ENCODE data around the gene TMEM250.
"Not testable (repeated sequence)": the region's sequence is repeated elsewhere in the genome, so short reads cannot be mapped to it uniquely, and the experiment has no call there.

The TMEM250 gene

DNA sequence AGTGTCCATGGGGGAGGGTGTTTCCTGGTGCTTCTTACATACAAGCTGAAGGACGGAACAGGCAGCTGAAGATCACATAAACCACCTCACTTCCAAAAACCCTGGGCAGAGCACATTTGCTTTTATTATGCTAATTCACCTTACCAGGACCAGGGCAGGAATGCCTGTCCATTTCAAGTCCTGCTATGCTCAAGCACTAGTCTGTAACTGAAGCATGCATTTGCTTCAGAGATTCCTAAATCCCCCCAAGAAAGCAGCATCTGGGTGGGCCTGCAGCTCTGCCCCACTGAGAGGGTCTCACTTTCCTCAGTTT lies 14.2 kb downstream of the TMEM250 start:
- intact Hi-C loops (cut with DNase I): no loop called here
- no peak for DNase-seq

DNA sequence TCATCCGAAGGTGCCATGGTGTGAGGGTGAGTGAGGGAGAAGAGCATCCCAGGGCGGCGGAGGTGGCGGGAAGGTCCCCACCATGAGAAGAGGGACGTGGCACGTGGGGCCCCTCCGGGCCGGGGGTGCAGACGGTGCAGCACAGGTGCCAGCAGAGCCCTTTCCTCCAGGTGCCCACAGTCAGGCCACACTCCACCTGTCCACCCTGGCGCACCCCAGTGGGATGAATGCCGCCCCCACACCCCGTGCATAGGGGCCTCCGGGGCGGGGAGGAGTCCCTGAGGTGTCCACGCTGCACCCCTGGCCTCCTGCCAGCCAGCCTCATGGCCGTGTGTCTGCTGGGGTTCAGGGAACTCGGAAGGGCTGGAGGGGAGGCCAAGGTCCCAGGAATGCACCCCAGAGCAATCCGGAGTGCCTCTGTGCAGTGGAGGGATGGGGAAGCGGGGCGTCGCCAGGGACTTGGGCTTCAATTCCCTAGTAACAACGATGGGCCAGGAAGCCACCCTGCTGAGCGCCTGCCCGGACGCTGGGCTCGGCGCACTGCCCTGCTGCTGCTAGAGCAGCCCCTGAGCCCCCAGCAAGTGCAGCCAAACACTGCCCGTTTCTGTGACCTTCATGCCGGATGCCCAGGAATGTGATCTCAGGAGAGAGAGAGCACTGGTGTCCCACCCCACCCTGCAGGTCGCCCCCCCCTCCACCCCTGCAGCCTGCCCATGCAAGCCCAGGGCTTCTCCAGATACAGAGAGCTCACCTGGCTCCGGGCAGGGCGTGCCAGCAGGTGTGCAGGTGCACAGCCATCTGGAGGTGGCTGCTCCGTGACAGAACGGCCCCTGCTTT lies 14.8 kb downstream of the TMEM250 start:
- no peak for DNase-seq
- intact Hi-C loops (cut with DNase I): no loop called here

DNA sequence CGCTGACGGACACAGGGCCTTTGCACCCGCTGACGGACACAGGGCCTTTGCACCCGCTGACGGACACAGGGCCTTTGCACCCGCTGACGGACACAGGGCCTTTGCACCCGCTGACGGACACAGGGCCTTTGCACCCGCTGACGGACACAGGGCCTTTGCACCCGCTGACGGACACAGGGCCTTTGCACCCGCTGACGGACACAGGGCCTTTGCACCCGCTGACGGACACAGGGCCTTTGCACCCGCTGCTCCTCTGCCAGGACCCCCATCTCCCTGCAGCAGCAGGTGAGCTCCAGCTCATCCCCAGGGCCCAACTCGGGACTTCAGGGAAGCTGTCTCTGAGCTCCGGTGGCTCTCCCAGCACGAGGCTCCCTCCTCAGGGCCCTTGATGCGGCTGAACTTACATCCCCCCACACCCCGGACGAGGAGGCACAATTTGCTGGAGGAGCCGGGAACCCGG lies 17.0 kb downstream of the TMEM250 start:
- DNase-seq; intact Hi-C loops (cut with DNase I): not testable (repeated sequence)

DNA sequence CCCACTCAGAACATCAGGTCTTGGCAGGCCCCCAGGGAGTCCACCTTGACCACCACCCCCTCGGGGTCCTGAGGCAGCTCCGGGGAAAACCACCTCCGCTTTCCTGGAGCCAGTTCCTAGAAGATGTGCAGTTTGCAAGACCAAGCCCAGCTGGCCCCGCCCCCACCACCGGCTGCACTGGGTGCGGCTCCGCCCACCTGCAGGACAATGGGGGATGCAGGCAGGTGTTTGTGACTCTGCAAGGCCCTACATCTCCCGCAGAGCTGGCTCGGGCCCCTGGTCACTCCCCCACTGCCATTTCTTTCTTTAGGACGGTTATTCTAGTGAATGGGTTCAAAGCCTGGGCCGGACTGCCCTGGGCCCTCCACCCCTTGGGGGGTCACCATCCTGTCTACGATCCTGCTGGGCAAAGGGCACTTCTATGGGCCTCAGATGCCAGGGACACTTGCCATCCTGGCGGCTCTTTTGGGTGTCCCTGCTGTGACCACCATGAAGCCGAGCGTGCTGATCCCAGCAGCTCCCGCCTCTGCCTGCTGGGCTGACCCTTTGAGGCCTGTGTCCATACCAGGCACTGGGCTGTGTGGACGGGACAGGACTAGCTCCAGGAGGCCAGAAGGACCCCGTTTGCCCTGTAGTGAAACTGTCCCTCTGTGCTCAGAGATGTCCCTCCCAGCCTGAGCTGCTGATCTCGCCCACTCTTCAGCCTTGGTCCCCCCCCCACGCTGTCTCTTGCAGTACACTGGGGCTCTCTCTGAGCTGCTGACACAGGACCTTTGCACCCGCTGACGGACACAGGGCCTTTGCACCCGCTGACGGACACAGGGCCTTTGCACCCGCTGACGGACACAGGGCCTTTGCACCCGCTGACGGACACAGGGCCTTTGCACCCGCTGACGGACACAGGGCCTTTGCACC lies 17.7 kb downstream of the TMEM250 start:
- no peak for DNase-seq
- intact Hi-C loops (cut with DNase I): no loop called here

DNA sequence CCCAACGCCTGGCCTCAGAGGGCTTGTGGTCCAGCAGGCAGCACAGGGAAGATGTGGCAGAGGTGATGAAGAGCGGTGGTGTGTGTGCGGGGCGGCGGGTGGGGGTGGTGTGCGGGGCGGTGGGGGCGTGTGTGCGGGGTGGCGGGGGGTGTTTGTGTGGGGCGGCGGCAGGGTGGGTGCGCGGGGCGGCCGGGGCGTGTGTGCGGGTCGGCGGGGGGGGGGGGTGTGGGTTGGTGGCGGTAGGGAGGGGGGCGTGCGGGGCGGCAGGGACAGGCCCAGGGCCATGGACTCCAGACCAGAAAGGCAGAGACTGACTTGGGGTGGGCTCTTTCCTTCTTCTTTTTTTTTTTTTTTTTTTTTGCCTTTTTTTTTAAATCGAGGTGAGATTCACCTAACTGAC lies 19.1 kb downstream of the TMEM250 start:
- intact Hi-C loops (cut with DNase I): no loop called here
- no peak for DNase-seq

DNA sequence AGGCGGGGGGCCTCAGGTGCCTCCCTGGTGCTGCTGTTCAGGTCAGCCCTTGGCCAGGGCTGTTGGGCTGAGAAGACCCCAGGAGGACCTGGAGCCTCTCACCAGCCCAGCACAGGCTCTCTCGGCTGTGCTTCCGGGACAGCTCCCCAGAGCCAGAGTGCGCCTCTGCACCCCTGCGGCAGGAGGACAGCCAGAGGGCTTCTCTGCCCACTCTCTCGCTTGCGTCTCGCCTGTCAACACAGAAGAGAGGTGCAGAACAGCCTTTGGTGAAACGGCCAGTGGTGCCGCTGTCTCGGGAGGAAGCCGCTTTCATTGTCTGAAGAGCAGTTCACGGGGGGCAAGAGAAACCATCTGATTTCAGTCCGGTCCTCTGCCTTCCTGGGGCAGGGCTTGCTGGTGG lies 19.8 kb downstream of the TMEM250 start:
- intact Hi-C loops (cut with DNase I): no loop called here
- DNase-seq: no peak

DNA sequence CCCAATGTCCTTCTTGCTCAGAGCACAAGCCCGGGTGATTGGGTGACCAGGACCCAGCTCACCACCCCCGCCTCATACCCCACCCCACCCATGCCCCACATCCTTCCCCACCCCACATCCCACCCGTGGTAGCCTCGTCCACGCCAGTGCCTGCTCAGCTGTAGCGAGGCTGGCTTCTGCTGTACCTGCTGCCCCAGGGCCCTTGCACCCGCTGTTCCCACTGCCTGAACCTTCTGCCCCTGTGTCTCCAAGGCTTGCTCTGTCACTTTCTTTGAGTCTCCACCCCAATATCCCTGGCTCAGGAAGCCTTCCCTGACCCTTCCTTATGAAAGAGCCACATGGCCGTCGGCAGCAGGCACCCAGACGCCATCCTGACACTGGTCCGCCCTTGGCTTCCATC lies 20.5 kb downstream of the TMEM250 start:
- intact Hi-C loops (cut with DNase I): no loop called here
- no peak for DNase-seq

DNA sequence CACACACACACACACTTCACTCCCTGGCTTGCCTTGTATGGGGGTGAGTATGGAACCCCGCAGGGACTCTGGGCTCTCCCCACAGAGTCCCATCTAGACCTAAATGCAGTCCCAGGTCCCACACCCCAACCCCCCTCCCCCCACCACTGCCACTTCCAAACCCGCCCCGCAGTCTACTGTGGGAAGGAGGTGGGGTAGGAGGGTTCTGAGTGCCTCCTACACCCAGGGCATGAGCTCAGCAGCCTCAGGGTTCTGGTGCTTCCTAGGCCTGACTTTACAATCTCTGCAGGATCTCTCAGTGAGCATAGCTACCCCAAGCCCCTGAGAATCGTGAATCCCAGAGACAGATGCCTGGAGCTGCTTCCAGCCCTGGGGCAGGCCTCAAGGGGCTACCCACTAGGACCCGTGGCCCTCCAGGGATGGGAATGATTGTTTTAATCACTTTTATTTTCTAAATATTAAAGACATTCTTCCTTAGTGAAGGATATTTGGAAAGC lies 22.1 kb downstream of the TMEM250 start:
- intact Hi-C loops (cut with DNase I): no loop called here

DNA sequence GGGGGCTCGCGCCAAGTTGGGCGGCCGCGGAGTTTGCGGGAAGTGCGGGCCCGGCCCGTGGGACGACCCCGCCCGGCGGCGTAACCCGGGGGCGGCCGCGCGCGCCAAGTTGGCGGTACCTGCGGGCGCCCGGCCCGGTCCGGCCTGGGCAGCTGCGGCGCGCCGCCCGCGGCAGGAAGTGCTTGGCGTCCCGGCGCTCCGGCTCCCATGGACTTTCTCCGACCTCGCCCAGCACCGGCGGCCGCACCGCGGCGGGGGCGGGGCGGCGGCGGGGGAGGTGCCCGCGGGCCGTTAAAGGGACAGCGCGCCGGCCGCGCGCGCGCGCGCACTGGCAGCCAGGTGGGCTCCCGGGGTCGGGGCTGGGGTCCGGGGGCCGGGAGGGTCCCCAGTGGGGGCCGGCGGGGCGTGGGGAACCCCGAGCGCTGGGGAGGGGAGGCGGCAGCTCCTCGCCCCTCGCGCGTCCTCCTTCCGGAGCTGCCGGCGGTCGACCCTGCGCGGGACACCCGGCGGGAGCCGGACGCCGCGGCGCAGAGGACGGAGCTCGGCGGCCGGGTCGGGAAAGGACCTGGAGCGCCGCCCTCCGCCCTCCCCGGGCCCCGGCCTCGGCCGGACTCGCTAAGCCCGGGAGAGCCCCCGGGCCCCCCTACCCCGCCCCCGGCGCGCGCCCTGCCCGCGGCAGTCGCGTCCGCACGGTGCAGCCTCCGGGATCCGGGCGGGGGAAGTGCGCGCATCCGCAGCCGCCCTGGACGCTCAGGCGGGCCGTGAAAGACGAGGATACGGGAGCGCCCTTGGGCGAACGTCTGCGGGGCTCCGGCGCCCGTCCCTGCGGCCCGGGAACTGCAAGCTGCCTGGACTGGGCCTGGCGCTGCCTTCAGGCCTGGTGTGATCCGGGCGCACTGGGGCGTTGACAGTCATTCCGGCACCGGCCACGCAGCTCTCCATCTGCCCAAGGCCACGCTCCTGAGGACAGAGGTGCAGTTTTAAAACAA lies 23.3 kb downstream of the TMEM250 start, which contains the start of gene NACC2:
TSS of gene NACC2 (minus strand) at position 220 of the 989 bp plus-strand sequence. CDS start 44,768 bp downstream, outside the sequence.
- peak in 16 of 42 donors; percentile 28 to 76 (median 55) for DNase-seq
- intact Hi-C loops (cut with DNase I): no loop called here

More for the DNA sequence above, 22.1 kb downstream of the TMEM250 start:
- no peak for DNase-seq

DNA sequence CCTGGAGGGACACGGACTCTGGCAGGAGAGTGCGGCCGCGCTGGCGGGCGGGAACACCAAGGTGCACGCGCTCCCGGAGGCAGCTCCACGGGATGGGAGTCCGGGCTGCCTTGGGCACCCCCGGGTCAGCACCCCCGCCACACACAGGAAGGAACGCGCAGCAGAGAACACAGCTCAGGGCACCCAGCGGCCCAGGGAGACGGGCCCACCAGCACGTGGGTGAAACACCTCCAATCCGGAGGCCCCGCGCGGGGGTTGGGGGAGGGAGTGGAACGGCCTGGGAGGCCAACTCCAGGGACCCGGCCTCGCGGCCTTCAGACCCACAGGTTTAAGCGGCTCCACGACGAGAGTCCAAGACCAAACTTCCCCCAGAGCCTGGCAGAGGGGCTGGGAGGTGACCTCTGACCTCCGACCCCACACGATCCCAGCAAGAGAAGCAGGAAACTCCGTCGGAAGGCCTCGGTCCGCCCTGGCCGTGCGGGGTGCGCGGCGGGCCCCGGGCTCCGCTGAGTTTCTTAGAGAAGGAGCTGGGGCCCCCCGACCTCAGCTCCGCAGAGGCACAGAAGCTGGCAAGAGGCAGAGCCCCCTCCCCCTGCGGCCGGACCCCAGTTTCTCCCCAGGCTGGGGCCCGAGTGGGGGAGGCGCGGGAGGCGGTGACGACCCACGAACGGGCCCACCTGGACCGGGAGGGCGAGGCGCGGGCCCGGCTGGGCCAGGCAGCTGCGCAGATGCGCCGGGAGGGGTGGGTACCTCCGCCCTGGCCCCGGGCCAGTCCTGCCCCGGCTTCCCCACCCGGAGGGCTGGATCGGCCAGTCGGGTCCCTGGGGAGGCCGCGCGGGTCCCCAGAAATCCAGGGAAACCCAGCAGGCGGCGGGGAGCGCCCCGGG lies 24.4 kb downstream of the TMEM250 start:
- peak in 14 of 42 donors; percentile 20 to 71 (median 54) for DNase-seq
- intact Hi-C loops (cut with DNase I): no loop called here

DNA sequence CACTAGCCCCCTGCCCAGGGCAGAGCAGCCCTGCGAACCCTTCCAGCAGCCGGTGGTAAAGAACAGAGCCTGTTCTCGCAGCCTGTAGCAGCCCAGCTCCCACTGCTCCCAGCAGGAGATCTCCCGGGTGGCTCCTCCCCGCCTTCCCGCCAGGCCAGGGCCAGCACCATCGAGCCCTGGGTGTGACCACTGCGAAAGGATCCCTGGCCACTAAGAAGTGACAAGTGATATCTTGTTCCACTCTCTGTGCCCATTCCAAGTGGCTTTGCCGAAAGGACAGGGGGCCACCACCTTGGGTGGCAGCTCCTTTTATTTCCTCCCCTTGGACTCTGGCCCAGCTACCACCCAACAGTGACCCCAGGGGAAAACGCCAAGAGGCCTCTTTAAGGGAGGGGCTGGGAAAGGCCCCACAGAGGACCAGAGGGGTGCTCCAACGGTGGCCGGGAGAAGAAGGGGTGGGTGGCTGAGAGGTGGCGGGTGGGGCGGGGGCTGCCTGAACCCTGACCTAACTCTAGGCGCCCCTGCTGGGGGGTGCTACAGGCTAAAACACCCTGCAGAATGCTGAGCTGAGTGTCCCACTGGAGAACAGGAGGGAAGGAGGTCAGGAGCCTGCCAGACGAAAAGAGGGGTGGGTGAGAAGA lies 25.2 kb downstream of the TMEM250 start:
- DNase-seq: peak in 6 of 42 donors; percentile 38 to 69 (median 50)

DNA sequence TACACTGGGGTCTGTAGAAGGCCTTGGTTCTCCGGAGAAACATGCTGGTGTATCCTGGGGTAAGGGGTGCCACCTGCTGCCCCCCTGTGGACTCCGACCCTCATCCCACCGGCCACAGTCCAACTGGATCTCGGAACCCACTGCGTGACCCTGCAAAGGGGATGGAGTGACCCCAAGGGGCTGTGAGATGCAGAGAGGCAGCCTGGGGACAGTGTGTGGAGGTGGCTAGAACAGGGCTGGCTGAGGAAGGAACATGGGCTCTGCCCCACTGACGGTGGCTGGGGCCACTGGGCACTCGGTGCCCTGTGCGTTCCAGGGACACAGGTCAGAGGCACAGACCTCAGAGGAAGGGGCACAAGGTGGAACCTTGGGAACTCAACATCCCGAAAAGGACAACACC lies 25.9 kb downstream of the TMEM250 start:
- DNase-seq: no peak
- intact Hi-C loops (cut with DNase I): no loop called here

More for the DNA sequence above, 25.2 kb downstream of the TMEM250 start:
- intact Hi-C loops (cut with DNase I): no loop called here

DNA sequence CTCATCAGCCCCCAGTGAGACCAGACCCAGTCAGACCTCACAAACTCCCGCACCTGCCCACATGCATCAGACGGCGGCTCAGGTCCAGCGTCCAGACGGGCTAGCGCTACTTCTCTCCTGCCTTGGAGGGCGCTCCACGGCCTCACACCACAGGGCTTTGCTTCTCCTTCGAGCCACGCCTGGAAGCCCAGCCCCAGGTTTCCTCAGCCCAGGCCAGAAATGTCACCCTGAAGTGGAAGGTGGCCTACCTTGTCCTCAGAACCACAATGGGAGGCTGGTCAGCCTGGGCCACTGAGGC lies 26.4 kb downstream of the TMEM250 start:
- no peak for DNase-seq
- intact Hi-C loops (cut with DNase I): no loop called here

DNA sequence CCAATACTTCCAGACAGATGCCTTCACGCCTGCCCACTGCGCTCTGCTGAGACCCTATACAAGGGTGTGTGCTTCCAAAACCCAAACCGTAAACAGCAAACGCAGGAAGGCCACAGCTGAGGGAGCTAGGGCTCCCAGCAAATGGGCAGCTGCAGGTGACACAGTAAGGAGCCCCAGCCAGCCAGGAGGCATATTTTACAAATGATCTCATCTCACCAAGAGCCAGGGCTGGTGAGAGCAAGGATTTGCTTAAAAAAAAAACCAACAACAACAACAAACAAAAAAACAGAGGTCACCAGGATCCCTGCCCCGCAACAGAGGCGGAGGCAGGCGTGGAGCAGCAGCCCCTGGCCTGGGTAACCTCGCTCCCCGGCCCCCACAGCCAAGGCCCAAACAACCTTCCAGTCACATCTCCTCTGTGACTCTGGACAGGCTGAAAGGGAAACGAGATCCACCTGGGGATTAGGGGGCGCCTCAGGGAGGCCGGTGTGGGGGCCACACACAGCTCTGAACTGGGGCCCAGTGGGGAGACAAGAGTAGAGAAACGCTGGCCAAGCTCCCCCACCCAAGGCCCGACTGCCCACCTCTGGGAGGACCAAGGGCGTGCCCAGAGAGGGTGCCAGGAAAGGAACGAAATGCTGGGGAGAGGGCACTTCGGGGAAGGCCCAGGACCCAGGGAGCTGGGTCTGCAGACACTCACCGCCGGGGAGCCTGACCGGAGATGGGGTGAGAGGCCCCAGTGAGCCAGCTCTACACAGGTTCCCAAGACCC lies 26.9 kb downstream of the TMEM250 start:
- intact Hi-C loops (cut with DNase I): no loop called here
- no peak for DNase-seq

DNA sequence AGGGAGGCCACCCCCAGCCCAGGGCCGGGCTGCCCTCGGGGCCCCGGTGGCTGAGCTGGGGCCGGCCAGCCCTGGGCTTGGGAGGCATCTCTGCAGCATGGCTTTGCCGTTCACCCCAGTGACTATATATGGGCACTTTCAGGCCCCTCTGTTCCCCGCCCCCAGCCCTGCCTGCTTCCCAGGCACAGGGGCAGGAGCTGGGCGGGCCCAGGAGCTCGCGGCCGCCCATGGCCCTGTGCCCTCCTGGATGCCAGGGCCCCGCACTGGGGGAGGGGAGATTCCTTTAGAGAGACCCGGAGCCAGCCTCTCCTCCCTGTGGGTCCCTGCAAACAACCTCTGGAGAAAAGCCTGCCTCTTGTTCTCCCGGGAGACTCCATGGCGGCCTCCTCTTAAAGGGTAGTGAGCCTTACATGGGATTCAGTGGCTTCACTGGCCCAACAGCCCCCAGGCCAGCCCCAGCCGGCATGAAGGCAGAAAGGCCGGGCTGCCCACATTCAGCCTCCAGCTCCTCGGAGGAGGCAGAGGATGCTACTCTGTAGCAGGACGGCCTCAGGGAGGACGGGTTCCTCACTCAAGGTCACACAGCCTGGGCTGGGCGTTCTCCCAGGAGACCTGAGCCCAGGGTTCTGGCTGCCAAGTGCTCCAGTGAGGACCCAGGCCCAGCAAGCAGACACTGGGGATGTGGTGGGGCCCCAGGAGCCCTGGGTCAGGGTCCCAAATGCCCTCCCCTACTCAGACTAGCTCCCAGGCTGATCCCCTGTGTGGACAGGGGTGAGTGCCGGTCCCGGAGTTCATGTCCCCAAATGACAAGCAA lies 27.7 kb downstream of the TMEM250 start:
- DNase-seq: peak in 1 of 42 donors; percentile 40
- intact Hi-C loops (cut with DNase I): no loop called here
